Measurements from ENCODE around the gene TBX1.

DNA sequence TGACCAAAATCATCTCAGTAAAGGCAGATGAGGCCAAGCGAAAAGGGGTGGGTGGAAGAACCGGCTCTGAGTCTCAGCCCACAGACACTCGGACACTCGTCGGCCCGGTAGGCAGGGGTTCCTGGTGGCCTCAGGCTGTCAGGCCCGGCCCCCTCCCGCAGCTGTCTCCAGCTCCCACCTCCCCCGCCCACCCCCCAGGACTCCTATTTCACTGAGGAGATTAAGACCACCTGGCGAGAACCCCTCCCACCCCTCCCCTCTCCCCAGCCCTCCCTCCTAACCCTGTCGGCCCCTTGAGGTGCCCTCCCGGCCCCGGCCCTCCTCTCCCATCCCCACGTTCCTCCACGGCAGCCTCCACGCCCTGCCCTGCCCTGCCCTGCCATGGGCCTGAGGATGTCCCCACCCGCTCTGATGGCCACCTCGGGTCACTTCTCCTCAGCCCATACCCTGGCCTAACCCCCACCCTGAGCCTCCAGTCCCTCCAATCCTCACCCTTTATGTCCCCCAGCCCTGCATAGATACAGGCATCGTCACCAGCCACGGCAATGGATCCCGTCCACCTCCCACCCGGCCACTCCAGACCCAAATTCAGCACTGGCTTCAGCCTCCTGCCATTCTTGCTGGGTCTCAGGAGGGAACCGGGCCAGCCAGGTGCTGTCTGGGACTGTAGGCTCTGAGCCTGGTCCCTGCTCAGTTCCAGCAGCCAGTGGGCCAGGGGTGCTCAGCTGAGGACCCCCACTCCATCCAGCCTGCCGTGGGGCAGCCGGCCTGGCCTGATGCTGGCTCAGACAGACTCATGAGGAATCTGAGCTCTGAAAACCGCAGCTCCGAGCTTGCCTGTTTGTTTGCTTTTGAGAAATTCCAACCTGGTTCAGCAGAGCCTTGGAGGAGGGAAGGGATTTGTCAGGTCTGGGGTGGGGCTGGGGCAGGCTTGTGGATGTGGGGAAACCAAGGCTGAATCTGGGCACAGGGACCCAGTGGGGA lies 9.8 kb upstream of the TBX1 start:
- TF ChIP-seq GATA2 (IDR thresholded peaks at IDR 0.05; ENCODE audit: low read depth, low read length) (no peak), GATA3 (IDR thresholded peaks at IDR 0.05; ENCODE audit: low read depth, low read length) (no peak)
